Loucy (cell line): ENCODE results near the gene EDAR.

ENCODE experiments used
- EZH2phosphoT487 ChIP-seq: fragments of 200-600 bp; IDR thresholded peaks from 2 replicates; pipeline ENCODE4 v1.6.1; 2018; ENCODE audit warnings: antibody characterized with exemption, mild to moderate bottlenecking, moderate library complexity, borderline replicate concordance
- TF ChIP-seq, protein P1 (sequence below): fragments of 200-600 bp; sonication (generic); conservative IDR thresholded peaks from 2 replicates; pipeline ENCODE4 v1.5.1; 2014; ENCODE audit warnings: mild to moderate bottlenecking, antibody characterized with exemption, low read length

DNA sequence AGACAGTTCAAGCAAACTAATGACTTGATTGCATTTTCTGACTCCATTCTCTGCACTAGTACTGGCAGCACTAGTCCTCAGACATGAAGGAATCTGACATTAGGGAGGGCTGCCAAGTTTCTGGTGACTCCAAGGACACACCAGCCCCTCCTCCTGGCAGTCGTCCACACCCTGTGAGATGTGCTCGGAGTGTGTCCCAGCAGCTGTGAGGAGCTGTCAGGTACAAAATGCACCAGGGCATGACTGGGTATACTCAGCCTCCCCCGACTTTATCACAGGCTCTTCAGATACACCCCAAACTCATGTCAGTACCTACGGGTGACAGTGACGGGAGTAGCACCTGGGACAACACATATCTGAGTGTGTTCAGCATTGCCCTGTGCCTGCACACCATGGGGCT, 43.1 kb downstream of the EDAR start:
- TF ChIP-seq, protein P1, sequence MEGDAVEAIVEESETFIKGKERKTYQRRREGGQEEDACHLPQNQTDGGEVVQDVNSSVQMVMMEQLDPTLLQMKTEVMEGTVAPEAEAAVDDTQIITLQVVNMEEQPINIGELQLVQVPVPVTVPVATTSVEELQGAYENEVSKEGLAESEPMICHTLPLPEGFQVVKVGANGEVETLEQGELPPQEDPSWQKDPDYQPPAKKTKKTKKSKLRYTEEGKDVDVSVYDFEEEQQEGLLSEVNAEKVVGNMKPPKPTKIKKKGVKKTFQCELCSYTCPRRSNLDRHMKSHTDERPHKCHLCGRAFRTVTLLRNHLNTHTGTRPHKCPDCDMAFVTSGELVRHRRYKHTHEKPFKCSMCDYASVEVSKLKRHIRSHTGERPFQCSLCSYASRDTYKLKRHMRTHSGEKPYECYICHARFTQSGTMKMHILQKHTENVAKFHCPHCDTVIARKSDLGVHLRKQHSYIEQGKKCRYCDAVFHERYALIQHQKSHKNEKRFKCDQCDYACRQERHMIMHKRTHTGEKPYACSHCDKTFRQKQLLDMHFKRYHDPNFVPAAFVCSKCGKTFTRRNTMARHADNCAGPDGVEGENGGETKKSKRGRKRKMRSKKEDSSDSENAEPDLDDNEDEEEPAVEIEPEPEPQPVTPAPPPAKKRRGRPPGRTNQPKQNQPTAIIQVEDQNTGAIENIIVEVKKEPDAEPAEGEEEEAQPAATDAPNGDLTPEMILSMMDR: no peak
- no peak for TF ChIP-seq EZH2phosphoT487
